NCI-H2081 treated with DMSO at 0.1 percent for 48 hours (cell line): ENCODE results near the gene KCNK7.

Experiments
- DNase-seq: peaks from one replicate; lab custom pipeline; 2025; lab: John Stamatoyannopoulos, UW

The KCNK7 gene

GRCh38 chr11:65611028-65611757 is 15.6 kb upstream of the KCNK7 start:
- DNase-seq, result no peak

DNA sequence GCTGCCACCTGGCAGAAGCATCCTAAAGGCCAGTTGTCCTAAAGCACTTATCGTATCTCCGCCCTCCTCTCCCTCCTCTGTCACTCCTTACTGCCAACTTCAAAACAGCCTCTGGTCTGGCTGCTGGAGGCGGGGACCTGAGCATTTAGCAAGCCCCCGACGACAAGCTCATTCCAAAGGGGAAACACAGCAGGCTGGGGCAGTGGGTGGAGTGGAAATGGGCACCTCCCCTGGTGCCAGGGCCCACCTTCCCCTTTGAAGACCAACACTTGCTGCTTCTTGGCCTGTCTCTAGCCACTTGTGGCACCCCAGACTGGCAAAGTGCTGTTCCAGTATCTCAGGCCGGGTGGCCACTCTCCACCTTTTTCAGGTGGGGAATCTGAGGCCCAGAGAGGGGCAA is 14.8 kb upstream of the KCNK7 start:
- no peak for DNase-seq

GRCh38 chr11:65609665-65610064 is 14.1 kb upstream of the KCNK7 start:
- no peak for DNase-seq

- DNase-seq, result no peak
These were observed 13.6 kb upstream of the KCNK7 start for GRCh38 chr11:65609229-65609628.

GRCh38 chr11:65607614-65608426 is 12.2 kb upstream of the KCNK7 start:
- no peak for DNase-seq

GRCh38 chr11:65606876-65607613 is 11.4 kb upstream of the KCNK7 start:
- DNase-seq, result no peak

DNA sequence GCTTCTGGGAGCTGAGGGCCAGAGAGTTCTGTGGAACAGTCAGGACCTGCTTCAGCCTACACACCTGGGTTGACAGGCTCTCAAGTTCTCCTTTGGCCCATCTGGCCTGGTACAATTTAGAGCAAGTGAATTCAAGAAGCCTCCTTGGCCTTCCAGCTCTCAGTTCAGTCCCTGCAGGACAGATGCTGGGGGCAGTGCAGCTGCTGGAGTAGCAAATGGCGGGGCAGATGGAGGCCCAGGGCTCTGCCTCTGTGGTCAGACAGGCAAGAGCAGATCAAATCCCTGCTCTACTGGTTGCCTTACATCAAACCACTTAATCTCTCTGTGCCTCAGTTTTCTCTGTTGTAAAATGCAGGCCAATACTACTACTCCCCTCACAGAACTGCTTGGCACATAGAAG is 8.7 kb upstream of the KCNK7 start:
- DNase-seq, result no peak

GRCh38 chr11:65599955-65600246 is 4.3 kb upstream of the KCNK7 start:
- no peak for DNase-seq

GRCh38 chr11:65599216-65599954 is 3.8 kb upstream of the KCNK7 start:
- no peak for DNase-seq

- DNase-seq, result no peak
These were observed 2.7 kb upstream of the KCNK7 start for GRCh38 chr11:65598258-65598699.

GRCh38 chr11:65596520-65596919 is 920 bp upstream of the KCNK7 start:
- DNase-seq, result no peak

DNA sequence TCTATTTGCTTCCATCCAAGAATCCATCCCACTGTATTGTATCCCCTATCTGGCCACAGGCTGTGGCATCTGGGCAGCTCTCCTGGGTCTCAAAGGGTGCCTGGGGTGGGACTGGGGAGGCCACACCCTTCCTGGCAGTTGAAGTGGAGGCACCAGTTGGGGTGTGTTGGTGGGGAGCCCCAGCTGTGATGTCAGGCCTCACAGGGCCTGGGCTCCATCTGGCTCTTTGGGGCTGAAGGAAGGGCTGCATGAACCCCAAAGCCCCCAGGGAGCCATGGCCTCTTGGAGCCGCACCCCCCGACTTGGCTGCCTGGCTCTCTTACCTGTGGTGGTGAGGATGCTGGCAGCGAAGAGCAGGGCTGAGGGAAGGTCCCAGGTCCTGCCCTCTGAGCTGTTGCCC is 469 bp downstream of the KCNK7 start:
- DNase-seq, result no peak

DNA sequence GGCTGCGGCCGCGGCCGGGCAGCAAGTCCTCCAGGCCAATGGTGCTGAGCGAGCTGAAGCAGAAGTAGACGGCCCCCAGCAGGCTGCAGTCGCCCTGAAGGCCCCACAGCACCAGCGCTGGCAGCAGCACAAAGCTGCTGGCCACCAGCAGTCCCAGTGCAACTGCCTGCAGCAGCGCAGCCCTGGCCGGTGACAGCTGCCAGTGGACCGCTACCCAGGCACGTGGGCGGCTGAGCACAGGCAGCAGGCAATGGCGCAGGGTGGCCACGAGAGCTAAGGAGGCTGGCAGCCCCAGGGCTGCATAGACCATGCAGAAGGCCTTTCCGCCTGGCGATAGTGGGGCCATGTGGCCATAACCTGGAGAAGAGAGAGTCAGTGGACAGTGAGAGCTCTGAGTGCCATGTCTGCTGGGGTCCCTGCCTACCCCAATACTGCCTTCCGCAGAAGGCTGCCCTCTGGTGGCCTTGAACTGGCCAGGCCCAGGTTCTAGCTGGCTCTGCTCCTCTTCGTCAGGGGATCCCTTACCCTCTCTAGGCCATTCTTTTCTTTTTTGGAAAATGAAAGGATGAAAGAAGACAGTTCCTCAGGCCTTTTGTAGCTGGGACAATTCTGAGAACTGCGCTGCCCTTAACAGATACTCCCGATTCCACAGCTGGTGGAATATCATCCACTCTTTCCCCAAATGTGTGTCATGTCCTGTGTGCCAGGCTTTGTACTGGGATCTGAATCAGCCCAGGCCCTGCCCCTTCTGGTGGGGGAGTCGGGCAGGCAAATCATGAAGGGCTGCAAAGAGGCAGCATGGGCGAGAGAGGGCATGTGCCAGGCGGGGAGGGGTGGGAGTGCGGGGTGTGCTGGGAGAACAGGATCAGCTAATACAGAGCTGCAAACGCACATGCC is 1.8 kb downstream of the KCNK7 start:
- DNase-seq, result no peak

GRCh38 chr11:65592858-65593517 is 2.6 kb downstream of the KCNK7 start:
- DNase-seq, result no peak

DNA sequence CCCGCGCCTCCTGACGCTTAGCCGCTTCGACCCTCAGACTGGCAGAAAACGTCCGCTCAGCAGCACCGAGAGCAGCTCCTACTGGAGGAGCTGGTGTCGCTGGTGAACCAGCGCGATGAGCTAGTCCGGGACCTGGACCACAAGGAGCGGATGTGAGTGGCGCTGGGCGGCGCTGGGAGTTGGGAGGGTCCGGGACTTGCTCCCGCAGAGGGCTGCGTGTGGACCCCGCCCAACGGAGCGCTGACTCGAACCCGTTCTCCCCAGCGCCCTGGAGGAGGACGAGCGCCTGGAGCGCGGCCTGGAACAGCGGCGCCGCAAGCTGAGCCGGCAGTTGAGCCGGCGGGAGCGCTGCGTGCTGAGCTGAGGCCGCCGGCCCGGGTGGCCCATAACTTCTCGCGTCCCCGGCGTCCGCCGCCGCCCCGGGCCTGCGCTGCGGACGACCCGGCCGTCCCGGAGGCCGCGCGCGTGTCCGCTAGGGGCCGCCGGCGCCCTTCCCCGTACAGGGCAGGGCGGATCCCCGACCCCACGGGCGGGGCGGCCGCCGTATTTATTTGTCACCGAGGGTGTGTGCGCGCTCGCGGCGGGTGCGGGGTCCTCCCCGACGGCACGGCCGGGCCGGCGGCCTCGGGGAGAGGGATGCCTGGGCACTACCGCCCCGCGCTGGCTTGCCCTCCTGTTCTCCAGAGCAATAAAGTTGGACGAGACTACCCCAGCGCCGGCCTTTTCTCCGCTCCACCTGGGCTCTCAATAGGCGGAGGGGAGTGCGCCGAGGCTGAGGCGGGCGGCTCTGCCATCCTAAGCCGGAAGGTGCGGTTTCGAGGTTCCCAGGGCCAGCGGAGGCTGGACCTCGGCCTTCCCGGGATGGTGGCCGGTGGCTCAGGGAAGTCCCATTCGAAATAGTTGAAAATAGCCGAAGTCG is 3.4 kb downstream of the KCNK7 start:
- no peak for DNase-seq

DNA sequence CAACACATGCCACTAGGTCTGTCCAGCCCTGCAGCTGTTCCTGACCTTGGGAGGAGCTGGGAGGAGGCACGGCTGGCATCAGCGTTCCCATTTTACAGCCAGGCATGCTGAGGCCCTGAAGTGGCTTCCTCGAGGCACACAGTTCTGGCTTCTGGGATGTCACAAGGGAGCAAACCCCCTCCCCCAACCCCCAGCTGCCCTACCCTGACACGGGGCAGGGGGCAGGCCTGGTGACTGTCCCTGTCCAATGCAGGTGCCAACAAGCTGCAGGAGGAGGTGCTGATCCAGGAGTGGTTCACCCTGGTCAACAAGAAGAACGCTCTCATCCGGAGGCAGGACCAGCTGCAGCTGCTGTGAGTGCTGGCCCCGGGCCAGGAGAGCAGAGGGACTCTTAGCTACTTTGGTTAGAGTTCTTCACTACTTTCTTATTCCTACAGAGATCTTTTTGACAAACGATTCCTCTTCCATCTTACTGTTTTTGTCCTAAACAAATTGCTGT is 5.3 kb downstream of the KCNK7 start:
- no peak for DNase-seq

GRCh38 chr11:65589444-65590239 is 6.0 kb downstream of the KCNK7 start:
- DNase-seq, result no peak

- no peak for DNase-seq
These were observed 7.2 kb downstream of the KCNK7 start for GRCh38 chr11:65588199-65589054.
